NCI-H1694 (cell line): ENCODE measurements around the gene CSTF3.
"Not testable (repeated sequence)": the region's sequence is repeated elsewhere in the genome, so short reads cannot be mapped to it uniquely, and the experiment has no call there.

ENCODE experiments used
- DNase-seq: peaks from one replicate; lab custom pipeline; 2025; lab: John Stamatoyannopoulos, UW

CSTF3 gene

DNA sequence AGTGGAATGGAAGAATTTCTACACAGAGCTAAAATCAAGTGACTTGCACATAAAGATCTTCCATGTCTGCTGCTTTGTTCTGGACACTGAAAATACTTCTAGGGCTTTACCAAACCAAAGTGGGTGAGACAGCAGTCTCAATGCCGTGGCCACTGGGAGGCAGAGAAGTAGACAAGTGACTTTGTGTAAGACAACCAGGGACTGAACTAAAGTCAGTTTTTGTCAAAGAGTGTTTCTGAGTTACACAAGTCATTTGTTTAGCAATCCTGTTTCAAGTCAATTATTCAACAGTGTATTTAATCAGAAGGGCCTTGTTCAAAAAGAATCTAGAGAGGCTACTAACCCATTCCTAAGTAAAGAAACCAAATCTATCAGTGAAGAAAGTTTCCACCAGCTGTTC, 75.3 kb downstream of the CSTF3 start:
- DNase-seq = no peak

GRCh38 chr11:33083918-33084317, 77.4 kb downstream of the CSTF3 start:
- no peak for DNase-seq

DNA sequence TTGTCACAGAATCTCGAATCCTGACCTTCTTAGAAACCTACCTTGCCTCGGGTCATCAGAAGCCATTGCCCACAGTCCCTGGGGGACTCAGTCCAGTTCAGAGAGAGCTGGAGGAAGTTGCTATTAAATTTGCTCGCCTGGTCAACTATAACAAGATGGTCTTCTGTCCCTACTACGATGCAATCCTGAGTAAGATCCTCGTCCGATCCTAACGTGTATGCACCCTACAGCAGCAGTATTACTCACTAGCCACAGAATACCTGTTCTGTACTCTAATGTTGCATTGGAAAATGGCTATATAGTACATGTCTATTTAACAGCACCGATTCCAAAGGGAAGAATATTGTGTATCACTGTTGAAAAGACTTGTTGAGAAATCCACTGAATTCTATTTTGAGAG, 88.8 kb downstream of the CSTF3 start:
- no peak for DNase-seq

GRCh38 chr11:33068611-33069340, 92.5 kb downstream of the CSTF3 start:
- no peak for DNase-seq

- DNase-seq = no peak
These were observed 94.0 kb downstream of the CSTF3 start for GRCh38 chr11:33067294-33067693.

DNA sequence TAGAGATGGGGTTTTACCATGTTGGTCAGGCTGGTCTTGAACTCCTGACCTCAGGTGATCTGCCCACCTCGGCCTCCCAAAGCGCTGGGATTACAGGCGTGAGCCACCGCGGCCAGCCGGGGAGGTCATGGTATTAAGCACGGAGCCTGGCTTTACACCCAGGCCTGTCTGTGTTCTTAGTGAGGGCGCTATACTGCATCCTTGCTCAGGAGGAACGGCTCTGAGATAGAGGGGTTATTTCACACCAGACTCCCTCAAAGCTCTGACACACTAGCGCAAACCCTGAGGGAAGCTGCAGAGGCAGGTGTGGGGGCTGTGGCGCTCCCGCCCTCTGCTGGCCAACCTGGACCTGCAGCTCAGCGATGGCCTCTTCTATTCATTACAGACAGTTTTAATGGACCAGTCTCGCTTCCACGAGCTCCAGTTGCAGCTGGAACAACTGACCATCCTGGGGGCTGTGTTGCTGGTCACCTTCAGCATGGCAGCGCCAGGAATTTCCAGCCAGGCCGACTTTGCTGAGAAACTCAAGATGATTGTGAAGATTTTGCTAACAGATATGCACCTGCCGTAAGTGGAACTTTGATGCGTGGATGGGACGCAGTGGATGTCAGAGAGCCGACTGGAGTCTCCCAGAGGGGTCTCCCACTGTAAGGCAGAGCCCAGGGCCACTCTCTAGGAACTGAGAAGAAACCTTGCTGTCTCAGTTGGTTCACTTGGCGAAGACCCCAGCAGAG, 95.7 kb downstream of the CSTF3 start:
- DNase-seq = peak; percentile 44

DNA sequence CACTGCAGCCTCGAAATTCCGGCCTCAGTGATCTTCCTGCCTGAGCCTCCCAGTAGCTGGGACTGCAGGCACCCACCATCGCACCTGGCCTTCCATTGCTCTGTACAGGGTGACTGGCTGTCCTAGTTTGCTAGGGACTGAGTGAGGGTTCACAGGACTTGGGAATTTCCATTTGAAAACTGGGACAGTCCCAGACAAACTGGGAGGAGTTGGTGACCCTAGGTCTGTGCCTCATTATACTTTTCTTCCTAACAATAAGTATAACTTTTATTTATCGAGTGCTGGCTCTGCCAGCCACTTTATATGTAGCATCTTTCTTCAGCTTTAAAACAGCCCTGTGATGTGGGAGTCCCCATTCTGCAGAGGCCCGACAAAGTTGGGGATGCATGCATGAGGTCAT, 96.4 kb downstream of the CSTF3 start:
- no peak for DNase-seq

GRCh38 chr11:33064033-33064825, 97.1 kb downstream of the CSTF3 start:
- no peak for DNase-seq

- no peak for DNase-seq
These were observed 97.9 kb downstream of the CSTF3 start for GRCh38 chr11:33063326-33063881.

GRCh38 chr11:33062137-33062536, 99.1 kb downstream of the CSTF3 start:
- DNase-seq = no peak

DNA sequence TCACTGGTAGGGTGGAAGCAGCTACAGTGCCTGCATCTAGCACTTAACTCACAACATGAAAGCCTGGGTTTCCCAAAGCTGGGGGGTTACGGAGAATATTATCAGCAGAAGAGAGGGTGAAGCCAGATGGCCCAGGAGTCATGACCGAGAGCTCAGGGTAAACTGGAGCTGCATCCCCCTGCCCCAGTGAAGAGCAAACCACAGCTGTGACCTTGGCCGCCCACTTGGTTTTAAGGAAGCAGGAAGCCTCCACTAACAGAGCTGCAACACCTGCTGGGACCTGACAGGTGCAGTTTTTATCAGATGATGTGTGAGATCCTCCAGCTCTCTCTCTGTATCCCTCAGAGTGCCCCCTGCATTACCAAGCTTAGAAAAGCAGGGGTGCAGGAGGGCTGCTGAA, 101.0 kb downstream of the CSTF3 start:
- DNase-seq = no peak

GRCh38 chr11:33059331-33060007, 101.8 kb downstream of the CSTF3 start:
- no peak for DNase-seq

DNA sequence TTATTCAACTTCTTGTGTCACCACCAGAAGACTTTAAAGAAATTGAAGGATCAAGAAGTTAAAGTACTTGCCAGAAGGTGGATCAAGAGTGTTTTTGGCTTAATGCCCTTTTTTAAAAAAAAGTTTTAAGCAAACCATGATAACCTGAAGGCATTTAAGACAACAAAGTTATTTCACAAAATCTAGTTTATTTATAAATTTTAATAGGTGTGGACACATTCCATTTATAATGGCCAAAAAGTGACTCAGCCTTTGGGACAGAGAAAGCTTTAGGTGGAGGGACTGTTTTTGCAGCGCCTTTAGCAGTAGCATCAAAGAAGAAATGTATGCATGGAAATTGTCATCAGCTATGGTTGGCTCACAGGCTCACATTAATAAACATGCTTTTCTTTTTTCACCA, 104.0 kb downstream of the CSTF3 start:
- DNase-seq = no peak

GRCh38 chr11:33055375-33055774, 105.9 kb downstream of the CSTF3 start:
- DNase-seq = no peak

DNA sequence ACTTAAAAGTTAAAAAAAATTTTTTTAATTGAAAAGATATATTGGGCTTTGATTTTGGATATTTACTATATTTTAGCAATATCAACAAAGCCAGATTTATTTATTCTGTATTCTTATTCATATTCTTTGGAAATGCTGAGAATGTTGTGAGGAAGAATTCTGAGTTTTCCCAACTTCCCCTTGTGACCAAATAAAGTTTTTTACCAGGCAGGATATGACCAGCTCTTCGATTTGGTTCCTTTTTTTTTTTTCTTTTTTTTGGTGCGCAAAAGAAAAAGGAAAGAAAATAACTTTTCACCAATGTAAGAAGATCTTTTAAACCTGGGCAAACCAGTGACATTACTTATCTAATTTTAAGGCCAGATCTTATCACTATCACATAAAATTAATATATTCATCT, 109.0 kb downstream of the CSTF3 start:
- DNase-seq = no peak

DNA sequence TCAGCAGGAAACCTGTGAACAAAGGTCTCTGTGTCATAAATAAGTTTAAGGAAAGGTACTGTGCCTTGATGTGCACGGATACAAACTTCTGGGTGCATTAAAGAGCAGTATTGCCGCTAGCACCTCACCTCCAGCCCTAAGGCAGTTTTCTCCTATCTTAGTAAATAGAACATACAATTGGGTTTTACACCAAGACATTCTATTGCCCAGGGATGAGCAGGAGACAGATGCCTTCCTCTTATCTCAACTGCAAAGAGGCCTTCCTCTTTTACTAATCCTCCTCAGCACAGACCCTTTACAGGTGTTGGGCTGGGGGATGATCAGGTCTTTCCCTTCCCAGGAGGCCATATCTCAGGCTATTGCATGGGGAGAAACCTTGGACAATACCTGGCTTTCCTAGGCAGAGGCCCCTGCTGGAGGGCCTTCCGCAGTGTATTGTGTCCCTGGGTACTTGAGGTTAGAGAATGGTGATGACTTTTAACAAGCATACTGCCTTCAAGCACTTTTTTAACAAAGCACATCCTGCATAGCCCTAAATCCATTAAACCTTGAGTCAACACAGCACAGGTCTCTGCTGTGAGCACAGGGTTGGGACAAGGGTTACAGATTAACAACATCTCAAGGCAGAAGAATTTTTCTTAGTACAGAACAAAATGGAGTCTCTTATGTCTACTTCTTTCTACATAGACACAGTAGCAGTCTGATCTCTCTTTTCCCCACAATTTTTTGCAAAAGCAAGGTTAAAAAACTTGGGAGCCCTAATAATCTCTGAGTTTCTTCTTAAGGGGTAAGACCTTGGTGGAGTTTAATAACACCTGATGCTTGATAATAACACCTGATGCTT, 111.5 kb downstream of the CSTF3 start:
- DNase-seq = not testable (repeated sequence)

DNA sequence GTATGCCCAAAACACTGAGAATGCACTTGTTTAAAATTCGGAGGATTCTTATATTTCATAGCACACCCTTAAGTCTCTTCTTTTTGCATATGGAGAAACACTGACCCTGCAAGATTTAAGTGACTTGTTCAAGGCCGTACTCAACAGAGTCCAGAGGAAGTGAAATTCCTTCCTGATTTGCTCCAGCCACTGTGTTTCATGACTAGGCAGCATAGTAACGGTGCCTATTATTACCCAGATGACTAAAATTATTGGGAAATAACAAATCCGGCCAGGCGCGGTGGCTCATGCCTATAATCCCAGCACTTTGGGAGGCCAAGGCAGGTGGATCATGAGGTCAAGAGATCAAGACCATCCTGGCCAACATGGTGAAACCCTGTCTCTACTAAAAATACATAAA, 112.6 kb downstream of the CSTF3 start:
- not testable (repeated sequence) for DNase-seq

DNA sequence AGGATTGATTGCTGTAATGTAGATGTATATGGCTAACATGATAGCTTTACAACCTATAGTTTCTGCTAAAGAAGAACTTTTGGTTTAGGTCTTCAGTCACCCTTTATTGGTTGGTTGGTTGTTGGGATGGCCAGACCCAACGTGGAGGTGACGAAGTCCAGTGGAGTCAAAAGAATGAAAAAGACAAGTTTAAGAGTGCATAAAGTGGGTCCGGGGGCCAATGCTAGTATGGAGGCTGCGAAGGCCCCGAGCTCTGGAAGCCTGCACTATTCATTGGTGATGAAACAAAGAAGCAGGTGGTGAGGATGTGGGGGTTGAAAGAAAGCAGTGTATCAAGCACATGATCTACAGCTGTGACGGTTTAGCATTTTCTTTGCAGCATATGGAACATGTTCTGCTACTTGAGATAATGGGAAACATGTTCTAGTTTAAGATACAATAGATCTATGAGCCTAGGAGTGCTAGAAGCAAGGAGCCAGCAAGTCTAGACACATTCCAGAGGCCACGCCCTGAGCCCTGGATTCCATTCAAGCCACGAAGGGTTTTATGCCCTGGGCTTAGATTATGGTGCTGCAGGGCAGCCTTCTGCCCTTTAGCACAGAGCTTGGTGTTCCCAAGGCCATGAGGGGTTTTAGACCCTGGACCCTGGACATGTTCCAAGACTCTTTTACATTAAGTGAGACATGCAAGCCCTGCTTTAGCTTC, 115.6 kb downstream of the CSTF3 start:
- no peak for DNase-seq

DNA sequence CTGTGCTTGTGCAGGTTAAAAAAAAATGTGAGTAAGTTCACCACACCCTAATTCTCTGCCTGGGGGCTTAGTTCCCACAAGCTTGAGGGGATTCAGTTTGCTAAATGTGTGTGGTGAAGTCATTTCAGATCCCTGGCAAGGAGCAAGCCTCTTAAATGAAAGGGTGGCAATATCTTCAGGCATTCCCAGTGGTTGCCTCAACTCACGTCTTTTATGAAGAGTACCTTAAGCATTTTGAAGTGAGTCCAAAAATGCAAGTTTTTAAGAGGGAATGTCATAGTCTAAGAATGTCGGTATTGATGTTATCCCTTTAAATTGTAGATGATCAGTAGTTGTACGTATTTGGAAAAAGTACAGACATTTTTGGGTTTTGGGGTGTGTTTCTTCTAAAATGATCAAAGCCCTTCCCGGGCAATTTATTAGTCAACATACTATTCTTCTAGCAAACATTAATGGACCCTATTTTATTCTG, 117.0 kb downstream of the CSTF3 start:
- no peak for DNase-seq

DNA sequence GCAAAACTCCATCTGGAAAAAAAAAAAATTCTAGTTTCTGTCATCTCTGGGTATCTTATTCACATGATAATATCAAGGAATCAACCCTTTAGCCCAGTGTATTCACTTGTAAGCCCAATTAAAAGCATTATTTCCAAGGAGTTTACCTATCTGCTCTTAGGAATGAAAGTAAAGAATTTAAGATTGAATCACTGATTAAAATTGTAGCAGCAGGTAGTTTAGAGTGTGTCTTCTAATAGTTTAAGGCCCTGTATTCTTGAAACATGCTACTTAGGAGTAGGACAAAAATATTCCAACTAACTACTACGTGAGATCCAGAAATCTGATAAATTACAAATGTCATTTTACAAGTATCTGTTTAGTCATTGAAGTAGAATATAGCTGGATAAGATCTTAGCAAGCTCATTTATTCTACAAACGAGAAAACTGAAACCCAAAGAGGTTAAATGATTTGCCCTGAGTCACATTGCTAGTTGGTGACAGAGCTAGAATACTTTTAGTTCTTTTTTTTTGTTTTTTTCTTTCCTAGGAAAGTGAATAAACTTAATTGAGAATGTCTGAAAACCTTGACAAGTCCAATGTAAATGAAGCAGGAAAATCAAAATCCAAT, 118.0 kb downstream of the CSTF3 start:
- no peak for DNase-seq
